Kidney (tissue), 14 donors: ENCODE measurements around the gene RPLP2. TPM values are rescaled to one million over a fixed set of nuclear protein-coding genes. Genes with fewer than 3 reads are reported as not detected.
A peak's percentile ranks its signal among the peaks of the same experiment; 100 is the strongest.

Experiments
- DNase-seq, 5 donors: peaks; one replicate each; pipeline ENCODE4 v3.0.0-alpha.2; 2013 to 2020
- FAIRE-seq: peaks from 2 replicates; lab custom pipeline; 2012; peaks lifted over from hg19 to GRCh38; lab: Jason Lieb, UNC
- H3K27ac ChIP-seq, 2 donors: one replicate each; pipeline ENCODE4 v1.7.0; 2013; ENCODE audit warnings: low read depth in 2 of 2, low read length in 2 of 2, inconsistent platforms in 1 of 2
- H3K27me3 ChIP-seq: one replicate; pipeline ENCODE4 v1.7.1; 2013; ENCODE audit warnings: low read length, inconsistent platforms; ENCODE audit not compliant: control insufficient read depth, insufficient read depth
- H3K36me3 ChIP-seq, 3 donors: one replicate each; pipeline versions ENCODE4 v1.7.0 to v1.7.1; 2013; ENCODE audit warnings: low read length in 3 of 3, control low read depth in 1 of 3, inconsistent platforms in 1 of 3; ENCODE audit not compliant: insufficient read depth in 3 of 3, control insufficient read depth in 2 of 3
- H3K4me1 ChIP-seq, 3 donors: one replicate each; pipeline versions ENCODE4 v1.7.0 to v1.7.1; 2013; ENCODE audit warnings: low read length in 3 of 3, inconsistent platforms in 1 of 3, low read depth in 1 of 3; ENCODE audit not compliant: control insufficient read depth in 2 of 3, insufficient read depth in 2 of 3
- H3K4me3 ChIP-seq, 3 donors: one replicate each; pipeline versions ENCODE4 v1.7.0 to v1.8.1; 2013; ENCODE audit warnings: low read length in 3 of 3, control low read depth in 1 of 3, inconsistent platforms in 1 of 3
- H3K9ac ChIP-seq, 3 donors: one replicate each; pipeline versions ENCODE4 v1.7.0 to v1.7.1; 2013; ENCODE audit warnings: low read length in 3 of 3, control low read depth in 1 of 3, inconsistent platforms in 1 of 3
- H3K9me3 ChIP-seq, 3 donors: one replicate each; pipeline versions ENCODE4 v1.7.0 to v1.7.1; 2013; ENCODE audit warnings: low read length in 3 of 3, control low read depth in 1 of 3, inconsistent platforms in 1 of 3; ENCODE audit not compliant: control insufficient read depth in 2 of 3, insufficient read depth in 1 of 3
- intact Hi-C: fragments of 100-400 bp; cut with DNase I; formaldehyde crosslinking; loops from one replicate; pipeline ENCODE4 v1.11.1; 2022
- polyA plus RNA-seq: library from polyadenylated mRNA; stranded (reverse); fragments of 350-450 nt; fragmentation: Illumina TruSeq; extraction: RNeasy Lipid Tissue Mini Kit (QIAGEN cat#74804); gene quantifications from one replicate; pipeline ENCODE4 v1.2.3, GENCODE V29; 2014; ENCODE audit warnings: low read depth, low replicate concordance; ENCODE audit not compliant: insufficient read depth
- total RNA-seq: library from RNA; stranded (reverse); fragmentation: NEBNext Ultra II Directional; extraction: Animal tissue kit (Norgen Biotek cat#: 25700); gene quantifications from one replicate; pipeline ENCODE4 v1.2.1, GENCODE V29; 2021
- TF ChIP-seq, protein P1 (sequence below): IDR thresholded peaks from 3 replicates; pipeline ENCODE4 v1.5.1; 2012; ENCODE audit warnings: mild to moderate bottlenecking, moderate library complexity, borderline replicate concordance; ENCODE audit not compliant: insufficient read depth; ENCODE audit errors: extremely low read depth
- donor health status: control.
- donor health status: control.
- donor health status: control.
- donor health status: control.
- donor health status: control.
- donor health status: DM: yes; HTN: yes; CAD: no.
- donor health status: Normal renal cell carcinoma (clear cell type).

Gene RPLP2
- total and polyA plus RNA-seq, 2 donors from 2014 or later: 1,544 to 1,997 TPM

DNA sequence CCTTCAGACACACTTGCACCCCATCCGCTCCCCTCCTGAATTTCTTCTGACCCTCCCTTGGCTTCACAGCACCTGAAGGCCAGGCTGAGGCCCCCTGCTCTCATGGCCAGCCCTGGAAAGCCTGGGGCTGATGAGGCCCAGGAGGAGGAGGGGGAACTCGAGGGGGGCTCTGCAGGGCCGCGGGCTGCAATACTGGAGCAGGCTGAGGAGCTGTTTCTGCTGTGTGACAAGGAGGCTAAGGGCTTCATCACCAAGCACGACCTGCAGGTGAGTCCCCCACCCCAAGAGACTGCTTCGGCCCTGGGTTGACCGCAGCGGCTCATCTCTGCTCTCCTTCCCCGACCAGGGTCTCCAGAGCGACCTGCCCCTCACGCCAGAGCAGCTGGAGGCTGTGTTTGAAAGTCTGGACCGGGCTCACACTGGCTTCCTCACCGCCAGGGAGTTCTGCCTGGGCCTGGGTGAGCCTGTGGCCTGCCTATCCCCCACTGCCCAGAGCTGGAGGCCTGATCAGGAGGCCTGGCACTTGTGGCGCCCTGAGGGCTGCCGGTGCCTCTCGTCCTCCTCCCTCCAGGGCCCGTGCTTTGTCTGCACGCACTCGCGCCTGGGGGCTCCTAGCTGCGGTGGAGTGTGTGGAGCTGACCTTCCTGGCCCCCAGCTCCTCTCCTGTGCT, 18.9 kb downstream of the RPLP2 start:
- peak overlapping the region in 1 of 3 donors; percentile 51 for H3K4me3 ChIP-seq
- no peaks in the 10 kb centered on the region for H3K36me3 ChIP-seq
- H3K9ac ChIP-seq: peak overlapping the region in 1 of 3 donors; percentile 46
- FAIRE-seq (no peak), DNase-seq (no peak)
- H3K9me3 ChIP-seq: no peaks in the 10 kb centered on the region
- no peaks in the 10 kb centered on the region for H3K27me3 ChIP-seq
- peaks cover 0 to 45% (median 15%) of the 10 kb centered on the region in 3 donors for H3K4me1 ChIP-seq
- intact Hi-C loops: no loop called here
- H3K27ac ChIP-seq: peak overlapping the region; percentile 23 to 63
- TF ChIP-seq, protein P1, sequence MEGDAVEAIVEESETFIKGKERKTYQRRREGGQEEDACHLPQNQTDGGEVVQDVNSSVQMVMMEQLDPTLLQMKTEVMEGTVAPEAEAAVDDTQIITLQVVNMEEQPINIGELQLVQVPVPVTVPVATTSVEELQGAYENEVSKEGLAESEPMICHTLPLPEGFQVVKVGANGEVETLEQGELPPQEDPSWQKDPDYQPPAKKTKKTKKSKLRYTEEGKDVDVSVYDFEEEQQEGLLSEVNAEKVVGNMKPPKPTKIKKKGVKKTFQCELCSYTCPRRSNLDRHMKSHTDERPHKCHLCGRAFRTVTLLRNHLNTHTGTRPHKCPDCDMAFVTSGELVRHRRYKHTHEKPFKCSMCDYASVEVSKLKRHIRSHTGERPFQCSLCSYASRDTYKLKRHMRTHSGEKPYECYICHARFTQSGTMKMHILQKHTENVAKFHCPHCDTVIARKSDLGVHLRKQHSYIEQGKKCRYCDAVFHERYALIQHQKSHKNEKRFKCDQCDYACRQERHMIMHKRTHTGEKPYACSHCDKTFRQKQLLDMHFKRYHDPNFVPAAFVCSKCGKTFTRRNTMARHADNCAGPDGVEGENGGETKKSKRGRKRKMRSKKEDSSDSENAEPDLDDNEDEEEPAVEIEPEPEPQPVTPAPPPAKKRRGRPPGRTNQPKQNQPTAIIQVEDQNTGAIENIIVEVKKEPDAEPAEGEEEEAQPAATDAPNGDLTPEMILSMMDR: no peak

DNA sequence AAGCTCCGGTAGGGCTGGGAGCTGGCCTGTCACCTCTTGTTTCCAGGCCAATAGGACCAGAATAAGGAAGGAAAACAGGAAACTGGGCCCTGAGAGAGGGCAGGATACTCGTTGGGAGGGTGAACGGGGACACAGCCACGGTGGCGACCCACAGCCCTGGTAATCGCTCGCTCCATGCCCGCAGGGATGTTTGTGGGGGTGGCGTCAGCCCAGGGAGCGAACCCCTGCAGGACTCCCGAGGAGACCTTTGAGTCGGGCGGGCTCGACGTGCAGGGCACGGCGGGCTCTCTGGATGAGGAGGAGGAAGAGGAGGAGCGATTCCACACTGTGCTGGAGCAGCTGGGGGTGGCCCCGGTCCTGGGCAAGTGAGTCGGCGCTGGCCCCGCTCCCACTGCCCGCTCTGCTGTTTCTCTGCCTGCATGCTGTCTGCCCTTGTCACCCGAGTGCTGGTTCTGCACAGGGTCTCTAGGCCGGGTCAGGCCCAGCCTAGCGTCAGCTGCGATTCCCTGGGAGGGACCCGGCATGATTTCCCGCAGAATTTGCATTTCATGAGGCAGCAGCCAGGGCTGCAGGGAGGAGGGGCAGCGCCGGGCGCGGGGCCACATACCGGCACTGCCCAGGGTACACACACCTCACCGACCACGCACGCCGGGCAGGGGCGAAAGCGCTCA, 19.5 kb downstream of the RPLP2 start:
- DNase-seq (peak in 1 of 5 donors; percentile 92), FAIRE-seq (no peak)
- TF ChIP-seq, protein P1: no peak
- Histone ChIP-seq H3K27ac (peak overlapping the region; percentile 23 to 63), H3K36me3 (no peaks in the 10 kb centered on the region), H3K27me3 (no peaks in the 10 kb centered on the region), H3K9me3 (no peaks in the 10 kb centered on the region), H3K9ac (peak overlapping the region in 1 of 3 donors; percentile 46), H3K4me1 (peaks cover 0 to 49% (median 17%) of the 10 kb centered on the region in 3 donors), H3K4me3 (peak overlapping the region in 2 of 3 donors; percentile 45 to 51)
- intact Hi-C loops: no loop called here

DNA sequence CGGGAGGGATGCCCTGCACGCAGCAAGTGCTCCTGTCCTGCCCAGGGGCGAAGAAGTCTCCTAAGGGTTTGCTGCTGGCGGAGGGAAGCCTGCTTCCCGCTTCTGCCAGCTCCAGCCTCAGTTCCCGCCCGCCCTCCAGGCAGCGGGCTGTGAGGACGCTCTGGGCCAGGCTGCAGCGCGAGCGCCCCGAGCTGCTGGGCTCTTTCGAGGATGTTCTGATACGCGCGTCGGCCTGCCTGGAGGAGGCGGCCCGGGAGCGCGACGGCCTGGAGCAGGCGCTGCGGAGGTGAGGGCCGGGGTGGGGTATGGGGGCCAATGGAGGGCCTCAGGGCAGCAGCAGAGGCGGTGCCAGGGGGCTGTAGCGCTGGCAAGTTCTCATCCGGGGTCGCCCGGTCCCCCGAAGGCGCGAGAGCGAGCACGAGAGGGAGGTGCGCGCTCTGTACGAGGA, 20.1 kb downstream of the RPLP2 start:
- intact Hi-C loops: no loop called here
- FAIRE-seq (no peak), DNase-seq (no peak)
- TF ChIP-seq, protein P1: no peak
- Histone ChIP-seq H3K36me3 (no peaks in the 10 kb centered on the region), H3K4me3 (peak overlapping the region in 2 of 3 donors; percentile 45 to 51), H3K27me3 (no peaks in the 10 kb centered on the region), H3K9ac (no peak overlapping the region), H3K4me1 (peaks cover 0 to 54% (median 22%) of the 10 kb centered on the region in 3 donors), H3K9me3 (no peaks in the 10 kb centered on the region), H3K27ac (no peak overlapping the region)
